Measurements from ENCODE around the gene WNK2. TPM values are rescaled to one million over a fixed set of nuclear protein-coding genes. Genes with fewer than 3 reads are reported as not detected.

WNK2 gene
- total RNA-seq, 2 donors from 2014 or later = not detected

DNA sequence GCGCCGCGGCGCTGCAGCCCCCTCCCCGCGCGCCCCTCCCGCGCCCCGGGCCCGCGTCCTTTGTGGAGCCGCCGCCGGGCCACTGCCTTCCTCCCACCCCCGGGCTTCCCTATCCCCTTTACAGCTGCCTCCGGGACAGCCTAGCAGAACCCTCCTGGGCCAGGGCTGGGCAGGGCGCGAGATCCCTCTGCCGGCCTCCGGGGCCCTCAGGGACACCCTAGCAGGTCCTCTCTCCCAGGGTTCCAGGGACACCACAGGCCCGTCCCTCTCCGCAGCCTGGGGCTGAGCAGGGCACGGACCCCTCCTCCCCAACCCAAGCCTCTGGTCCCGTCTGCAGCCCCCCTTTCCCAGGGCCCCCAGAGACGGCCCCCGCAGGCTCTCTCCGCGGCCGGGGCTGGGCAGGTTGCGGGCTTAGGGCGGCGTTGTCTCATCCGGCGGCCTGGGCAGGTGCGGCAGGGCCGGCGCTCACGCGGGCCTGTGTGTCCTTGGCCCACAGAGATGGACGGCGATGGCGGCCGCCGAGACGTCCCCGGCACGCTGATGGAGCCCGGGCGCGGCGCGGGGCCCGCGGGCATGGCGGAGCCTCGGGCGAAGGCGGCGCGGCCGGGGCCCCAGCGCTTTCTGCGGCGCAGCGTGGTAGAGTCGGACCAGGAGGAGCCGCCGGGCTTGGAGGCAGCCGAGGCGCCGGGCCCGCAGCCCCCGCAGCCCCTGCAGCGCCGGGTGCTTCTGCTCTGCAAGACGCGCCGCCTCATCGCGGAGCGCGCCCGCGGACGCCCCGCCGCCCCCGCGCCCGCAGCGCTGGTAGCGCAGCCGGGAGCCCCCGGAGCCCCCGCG lies 710 bp downstream of the WNK2 start:
- H3K9me3 ChIP-seq (ENCODE audit: control insufficient read depth, low read length, poor library complexity, severe bottlenecking) = peaks cover 3% of the 10 kb centered on the region
- ATAC-seq (peak; percentile 40), DNase-seq (no peak)
- H3K36me3 Mint-ChIP-seq (ENCODE audit: low read depth) = peaks cover 6% of the 10 kb centered on the region
- peaks cover 5% of the 10 kb centered on the region for H3K4me1 Mint-ChIP-seq
- H3K27me3 Mint-ChIP-seq = peaks cover 57% of the 10 kb centered on the region
- H3K27ac Mint-ChIP-seq = no peak overlapping the region
- H3K4me3 Mint-ChIP-seq = peak overlapping the region; percentile 82

DNA sequence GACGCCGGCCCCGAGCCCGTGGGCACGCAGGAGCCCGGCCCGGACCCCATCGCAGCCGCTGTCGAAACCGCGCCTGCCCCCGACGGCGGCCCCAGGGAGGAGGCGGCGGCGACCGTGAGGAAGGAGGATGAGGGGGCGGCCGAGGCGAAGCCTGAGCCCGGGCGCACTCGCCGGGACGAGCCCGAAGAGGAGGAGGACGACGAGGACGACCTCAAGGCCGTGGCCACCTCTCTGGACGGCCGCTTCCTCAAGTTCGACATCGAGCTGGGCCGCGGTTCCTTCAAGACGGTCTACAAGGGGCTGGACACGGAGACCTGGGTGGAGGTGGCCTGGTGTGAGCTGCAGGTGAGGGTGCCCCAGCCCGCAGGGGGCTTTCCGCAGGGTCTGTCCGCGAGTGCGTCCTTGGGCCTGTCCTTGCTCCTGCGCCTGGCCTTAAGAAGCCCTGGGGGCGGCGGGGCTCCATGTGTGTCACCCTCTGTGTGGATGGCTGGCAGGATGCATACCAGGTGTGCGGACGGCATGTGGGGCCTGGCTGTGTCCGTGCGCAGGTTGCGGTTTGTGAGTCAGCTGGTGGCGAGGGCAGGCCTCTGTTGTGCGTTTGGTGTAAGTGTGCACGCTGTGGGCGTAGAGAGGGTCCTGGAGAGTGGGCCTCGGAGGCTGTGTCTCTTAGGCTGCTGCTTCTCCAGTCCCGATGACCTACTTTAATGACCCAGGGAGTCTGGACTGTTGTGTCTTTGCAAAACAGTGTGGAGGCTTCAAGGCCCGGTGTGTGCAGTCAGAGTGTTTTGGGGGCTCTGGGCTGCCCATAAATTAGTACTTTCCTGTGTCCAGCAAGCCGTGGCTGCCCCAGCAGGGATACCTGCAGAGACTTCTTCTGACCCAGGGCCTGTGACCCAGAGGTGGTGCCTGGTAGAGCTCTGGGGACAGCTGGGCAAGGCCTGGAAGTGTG lies 1.6 kb downstream of the WNK2 start:
- DNase-seq = no peak
- Mint-ChIP-seq H3K27me3 (peaks cover 50% of the 10 kb centered on the region), H3K4me1 (peaks cover 5% of the 10 kb centered on the region), H3K4me3 (peak overlapping the region; percentile 59), H3K27ac (no peak overlapping the region), H3K36me3 (ENCODE audit: low read depth) (peaks cover 5% of the 10 kb centered on the region)
- H3K9me3 ChIP-seq (ENCODE audit: control insufficient read depth, low read length, poor library complexity, severe bottlenecking) = peaks cover 3% of the 10 kb centered on the region
- no peak for ATAC-seq

DNA sequence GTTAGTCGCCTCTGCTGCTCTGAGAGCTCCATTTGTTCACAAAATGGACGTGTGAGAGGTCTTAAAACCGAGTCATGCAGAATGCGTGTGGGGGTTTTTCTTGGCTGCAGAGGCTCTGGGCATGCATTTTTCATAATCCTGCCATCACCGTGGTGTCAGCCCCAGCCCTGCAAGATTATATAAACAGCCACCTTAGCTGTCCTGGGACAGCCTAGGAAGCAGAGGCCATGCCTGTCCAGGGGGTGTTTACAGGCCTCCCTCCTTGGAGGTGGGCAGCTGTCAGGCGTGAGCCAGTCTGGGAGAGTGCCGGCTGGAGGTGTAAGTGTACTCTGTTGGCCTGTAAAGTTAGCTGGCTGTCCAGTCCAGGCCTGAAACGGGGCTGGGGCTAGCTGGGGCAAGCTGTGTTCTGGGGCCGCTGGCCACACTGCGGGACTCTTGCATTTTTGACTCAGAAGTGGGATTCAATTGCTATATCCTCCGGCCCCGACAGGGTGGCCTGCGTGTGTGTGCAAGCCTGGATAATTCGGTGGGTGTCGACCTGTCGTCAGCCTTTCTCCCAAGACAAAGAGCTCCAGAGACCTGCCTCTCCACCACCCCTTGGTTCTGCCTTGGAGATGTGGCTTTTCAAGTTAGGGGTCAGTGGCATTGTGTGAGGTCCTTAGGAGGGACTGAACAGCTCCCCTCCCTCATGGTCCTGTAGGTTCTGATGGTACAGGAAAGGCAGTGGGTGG lies 2.4 kb downstream of the WNK2 start:
- Mint-ChIP-seq H3K4me1 (peaks cover 5% of the 10 kb centered on the region), H3K27ac (no peak overlapping the region), H3K36me3 (ENCODE audit: low read depth) (no peaks in the 10 kb centered on the region), H3K4me3 (no peak overlapping the region), H3K27me3 (peaks cover 42% of the 10 kb centered on the region)
- ATAC-seq (no peak), DNase-seq (no peak)
- H3K9me3 ChIP-seq (ENCODE audit: control insufficient read depth, low read length, poor library complexity, severe bottlenecking) = peaks cover 3% of the 10 kb centered on the region

DNA sequence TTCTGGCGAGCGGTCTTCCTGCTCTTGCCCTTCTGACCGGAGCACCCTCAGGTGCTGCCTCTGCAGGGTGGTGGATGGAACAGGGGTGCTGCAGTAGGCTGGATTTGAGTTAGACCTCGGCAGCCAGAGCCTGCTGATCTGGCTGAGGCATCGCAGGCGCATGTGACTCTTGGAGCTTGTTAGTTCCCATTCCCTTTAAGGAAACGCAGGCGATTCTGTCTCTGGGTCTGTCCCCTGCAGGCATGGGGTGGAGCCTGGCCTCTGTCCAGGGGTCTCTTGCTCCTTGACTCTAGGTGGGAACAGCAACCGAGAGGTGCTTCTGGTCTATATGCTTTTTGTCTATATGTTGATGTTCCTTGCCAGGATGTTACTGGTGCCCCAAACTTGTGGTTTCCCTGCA lies 3.1 kb downstream of the WNK2 start:
- Mint-ChIP-seq H3K36me3 (ENCODE audit: low read depth) (no peaks in the 10 kb centered on the region), H3K4me3 (no peak overlapping the region), H3K27me3 (peaks cover 37% of the 10 kb centered on the region), H3K27ac (no peak overlapping the region), H3K4me1 (peaks cover 5% of the 10 kb centered on the region)
- H3K9me3 ChIP-seq (ENCODE audit: control insufficient read depth, low read length, poor library complexity, severe bottlenecking) = peaks cover 3% of the 10 kb centered on the region
- DNase-seq (no peak), ATAC-seq (no peak)

DNA sequence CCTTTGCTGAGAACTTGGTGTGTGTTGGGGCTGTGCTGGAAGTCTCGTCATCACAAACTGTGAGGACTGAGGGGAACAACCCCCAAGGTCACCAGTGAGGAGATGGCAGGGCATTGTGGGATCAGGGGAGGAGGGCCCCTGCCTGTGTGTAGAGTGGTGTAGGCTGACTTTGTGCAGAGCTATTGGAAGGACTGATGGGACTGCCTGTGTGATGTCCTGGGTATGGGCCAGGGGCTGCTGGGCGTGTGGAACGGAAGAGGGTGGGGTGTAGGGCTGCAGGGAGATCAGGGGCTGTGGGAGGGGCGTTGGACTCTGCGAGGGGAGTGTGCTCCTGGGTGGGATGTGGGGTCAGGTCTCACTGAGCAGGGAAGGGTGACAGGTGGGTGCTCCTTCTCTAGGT lies 3.6 kb downstream of the WNK2 start:
- peaks cover 3% of the 10 kb centered on the region for H3K9me3 ChIP-seq (ENCODE audit: control insufficient read depth, low read length, poor library complexity, severe bottlenecking)
- no peak for ATAC-seq
- Mint-ChIP-seq H3K4me1 (peaks cover 5% of the 10 kb centered on the region), H3K36me3 (ENCODE audit: low read depth) (no peaks in the 10 kb centered on the region), H3K27me3 (peaks cover 34% of the 10 kb centered on the region), H3K27ac (no peak overlapping the region), H3K4me3 (no peak overlapping the region)
- DNase-seq = no peak

DNA sequence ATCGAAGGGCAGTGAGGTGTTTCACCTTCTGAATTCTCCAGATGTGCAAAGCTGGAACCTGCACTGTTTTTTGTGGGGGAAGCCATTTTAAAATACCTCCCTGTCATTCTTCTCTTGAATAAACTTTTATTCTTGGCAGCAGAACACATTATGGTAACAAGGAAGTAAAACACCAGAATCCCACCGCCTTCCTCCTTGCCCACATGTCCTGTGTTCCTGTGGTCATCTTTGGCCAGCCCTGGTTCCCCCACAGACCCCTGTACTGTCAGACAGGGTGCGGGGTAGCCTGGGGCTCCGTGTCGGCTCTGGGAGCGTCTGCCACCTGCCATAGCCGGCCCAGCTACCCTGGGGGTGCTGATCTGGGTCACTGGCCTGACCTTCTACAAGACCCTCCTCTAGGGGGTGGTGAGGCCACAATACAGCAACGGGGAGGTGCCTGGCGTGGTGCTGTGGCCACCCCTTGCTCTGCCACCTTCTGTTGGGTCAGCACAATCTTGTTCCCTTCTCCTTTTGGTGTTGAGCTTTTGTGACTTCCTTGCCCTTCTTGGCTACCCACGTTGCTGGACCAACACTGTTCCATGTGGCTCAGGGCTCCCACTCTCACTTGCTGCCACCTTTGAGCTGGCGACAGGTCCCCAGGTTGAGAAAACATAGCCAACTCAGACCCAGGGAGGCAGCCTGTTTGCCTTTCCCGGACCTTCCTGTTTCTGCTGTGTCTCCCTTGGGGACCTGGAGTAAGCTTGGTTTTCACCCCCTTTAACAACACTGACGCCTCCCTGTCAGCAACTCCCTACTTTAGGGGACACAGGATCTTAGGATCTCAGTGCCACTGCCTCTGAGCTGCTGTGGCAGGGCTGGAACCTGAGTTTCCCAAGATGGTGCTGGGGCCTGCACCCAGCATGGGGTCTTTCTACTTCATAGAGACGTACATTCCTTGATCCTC lies 4.8 kb downstream of the WNK2 start:
- Mint-ChIP-seq H3K36me3 (ENCODE audit: low read depth) (no peaks in the 10 kb centered on the region), H3K4me3 (no peak overlapping the region), H3K27ac (no peak overlapping the region), H3K27me3 (peaks cover 23% of the 10 kb centered on the region), H3K4me1 (peaks cover 2% of the 10 kb centered on the region)
- H3K9me3 ChIP-seq (ENCODE audit: control insufficient read depth, low read length, poor library complexity, severe bottlenecking) = peaks cover 3% of the 10 kb centered on the region
- DNase-seq (no peak), ATAC-seq (no peak)

DNA sequence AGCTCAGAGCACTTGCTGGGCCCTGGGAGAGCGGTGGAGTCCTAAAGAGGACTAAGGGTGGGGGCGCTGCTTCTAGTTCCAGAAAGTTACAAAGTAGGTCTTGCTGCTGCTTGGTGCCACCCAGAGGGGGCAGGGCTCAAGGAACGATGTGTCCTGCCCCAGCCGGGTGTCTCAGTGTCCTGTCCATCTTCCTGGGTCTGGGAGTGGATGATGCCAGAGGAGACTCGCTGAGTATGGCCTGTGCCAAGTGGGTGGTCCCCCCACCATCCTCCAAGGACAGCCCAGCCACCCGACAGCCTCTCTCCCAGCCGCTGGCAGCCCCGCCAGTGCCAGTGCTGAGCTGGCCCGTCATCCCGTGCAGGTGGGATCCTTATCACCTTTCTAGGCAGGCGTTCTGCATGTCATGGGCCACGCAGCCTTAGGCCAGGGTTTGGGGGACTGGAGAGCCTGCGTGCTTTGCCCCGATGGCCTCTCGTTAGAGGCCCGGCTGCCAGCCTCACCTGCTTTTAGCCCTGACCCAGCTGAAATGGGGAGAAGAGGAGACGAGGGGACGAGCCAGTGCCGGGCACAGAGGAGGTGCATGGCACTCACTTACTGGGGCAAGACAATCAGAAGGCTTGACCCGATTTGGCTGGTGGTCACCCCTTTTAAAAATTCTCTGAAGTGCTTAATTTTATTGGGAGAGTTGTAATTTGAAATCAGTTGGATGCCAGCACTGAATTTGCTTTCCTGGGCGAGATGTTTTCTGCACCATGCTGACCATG lies 5.6 kb downstream of the WNK2 start:
- Mint-ChIP-seq H3K4me1 (no peaks in the 10 kb centered on the region), H3K36me3 (ENCODE audit: low read depth) (no peaks in the 10 kb centered on the region), H3K4me3 (no peak overlapping the region), H3K27ac (no peak overlapping the region), H3K27me3 (peaks cover 23% of the 10 kb centered on the region)
- DNase-seq (no peak), ATAC-seq (no peak)
- peaks cover 3% of the 10 kb centered on the region for H3K9me3 ChIP-seq (ENCODE audit: control insufficient read depth, low read length, poor library complexity, severe bottlenecking)

DNA sequence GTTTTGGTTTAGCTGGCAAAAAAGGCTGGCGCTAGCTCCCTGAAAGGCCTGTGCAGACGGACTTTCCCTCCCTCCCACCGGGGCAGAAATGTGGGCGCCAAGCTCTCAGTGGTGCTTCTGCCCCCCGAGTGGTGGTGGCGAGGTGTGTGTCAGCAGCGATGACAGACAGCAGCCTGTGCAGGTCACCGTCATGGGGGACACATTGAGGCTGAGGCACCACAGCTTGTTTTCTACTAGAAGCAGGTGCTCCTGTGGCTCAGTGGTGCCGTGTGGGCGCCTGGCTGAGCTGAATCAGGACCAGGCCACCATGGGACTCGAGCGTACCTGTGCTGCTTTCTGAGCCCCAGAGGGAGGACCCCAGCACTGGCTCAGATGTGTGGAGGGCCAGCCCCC lies 6.2 kb downstream of the WNK2 start:
- peaks cover 3% of the 10 kb centered on the region for H3K9me3 ChIP-seq (ENCODE audit: control insufficient read depth, low read length, poor library complexity, severe bottlenecking)
- Mint-ChIP-seq H3K27ac (no peak overlapping the region), H3K27me3 (peaks cover 23% of the 10 kb centered on the region), H3K4me3 (no peak overlapping the region), H3K4me1 (no peaks in the 10 kb centered on the region), H3K36me3 (ENCODE audit: low read depth) (no peaks in the 10 kb centered on the region)
- ATAC-seq (no peak), DNase-seq (no peak)

DNA sequence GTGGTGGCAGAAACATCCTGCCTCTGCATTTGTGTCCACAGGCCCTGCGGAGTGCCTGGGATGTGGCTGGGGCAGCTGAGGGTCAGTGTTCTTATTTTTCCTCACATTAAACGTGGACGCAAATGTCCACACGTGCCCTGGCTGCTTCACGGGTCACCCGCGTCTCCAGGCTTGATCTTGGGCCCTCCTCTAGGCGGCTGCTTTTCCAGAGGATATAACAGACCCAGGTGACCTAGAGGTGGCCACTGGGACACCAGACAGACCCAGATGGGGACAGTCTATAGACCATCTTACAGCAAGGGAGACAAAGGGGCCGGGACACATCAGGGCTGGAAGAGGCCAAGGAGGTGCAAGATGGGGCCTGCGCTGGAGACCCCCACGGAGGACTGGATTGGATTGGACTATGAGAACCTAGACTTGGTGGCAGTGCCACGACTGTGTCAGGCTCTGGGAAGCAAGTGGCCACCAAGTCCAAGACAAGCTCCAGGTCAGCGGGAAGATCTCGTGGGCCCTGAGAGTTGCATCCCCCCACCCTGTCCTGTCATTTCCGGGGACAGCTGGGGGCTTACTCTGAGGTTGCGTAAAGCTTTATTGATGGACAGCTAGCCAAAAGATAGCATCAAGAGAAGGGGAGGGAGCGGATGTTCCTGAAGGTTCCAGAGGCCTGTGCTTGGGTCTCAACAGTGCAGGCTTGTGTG lies 6.9 kb downstream of the WNK2 start:
- H3K27me3 Mint-ChIP-seq = peaks cover 20% of the 10 kb centered on the region
- peak overlapping the region; percentile 24 for H3K27ac Mint-ChIP-seq
- H3K9me3 ChIP-seq (ENCODE audit: control insufficient read depth, low read length, poor library complexity, severe bottlenecking) = peaks cover 2% of the 10 kb centered on the region
- H3K36me3 Mint-ChIP-seq (ENCODE audit: low read depth) = no peaks in the 10 kb centered on the region
- no peak for DNase-seq
- ATAC-seq = no peak
- H3K4me1 Mint-ChIP-seq = no peaks in the 10 kb centered on the region
- H3K4me3 Mint-ChIP-seq = no peak overlapping the region

DNA sequence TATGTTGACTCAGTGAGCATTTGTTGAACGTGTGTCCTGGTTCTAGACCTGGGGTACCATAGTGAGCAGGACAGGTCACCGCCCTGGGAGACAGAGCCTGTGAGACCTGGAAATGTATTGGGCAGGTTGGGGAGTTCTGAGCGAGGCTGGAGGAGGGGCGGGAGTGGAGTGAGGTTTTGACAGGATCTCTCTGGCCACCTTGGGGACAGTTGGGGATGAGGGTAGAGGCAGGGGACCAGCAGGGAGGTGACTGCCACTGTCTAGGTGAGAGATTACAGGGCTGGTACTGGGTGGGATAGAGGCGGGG lies 7.4 kb downstream of the WNK2 start:
- Mint-ChIP-seq H3K4me3 (no peak overlapping the region), H3K36me3 (ENCODE audit: low read depth) (no peaks in the 10 kb centered on the region), H3K27ac (peak overlapping the region; percentile 24), H3K4me1 (no peaks in the 10 kb centered on the region), H3K27me3 (peaks cover 15% of the 10 kb centered on the region)
- ATAC-seq (no peak), DNase-seq (no peak)
- no peaks in the 10 kb centered on the region for H3K9me3 ChIP-seq (ENCODE audit: control insufficient read depth, low read length, poor library complexity, severe bottlenecking)

DNA sequence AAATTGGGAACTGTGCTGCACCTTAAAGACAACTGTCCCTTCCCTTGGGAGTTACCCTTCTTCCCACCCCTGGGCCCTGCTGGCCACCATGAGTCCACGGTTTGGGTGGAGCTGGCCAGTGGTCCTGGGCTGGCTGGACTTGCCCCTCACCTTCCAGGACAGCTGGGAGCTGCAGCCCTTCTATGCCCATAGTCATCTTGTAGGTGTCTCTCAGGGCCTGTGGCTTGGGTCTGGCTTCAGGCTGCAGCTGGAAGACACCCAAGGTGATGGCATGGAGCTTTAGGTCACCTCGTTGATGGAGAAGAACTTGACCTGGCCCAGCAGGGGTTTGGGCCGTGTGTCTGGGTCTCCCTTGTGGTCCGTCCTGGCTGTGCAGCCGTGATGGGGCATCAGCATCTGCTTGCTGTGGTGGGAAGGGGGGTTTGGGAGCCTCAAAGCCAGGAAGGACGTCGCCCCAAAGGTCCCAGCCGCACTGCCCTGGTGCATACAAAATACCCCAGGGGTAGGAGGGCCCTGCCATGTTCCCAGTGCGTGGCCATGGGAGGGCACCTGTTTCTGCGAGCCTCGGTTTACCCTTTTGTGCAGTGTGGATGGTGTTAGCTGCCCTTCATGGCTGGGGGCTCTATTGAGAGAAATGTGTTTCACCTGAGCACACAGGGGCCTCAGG lies 8.9 kb downstream of the WNK2 start:
- H3K27me3 Mint-ChIP-seq = peaks cover 6% of the 10 kb centered on the region
- H3K27ac Mint-ChIP-seq = no peak overlapping the region
- ATAC-seq = no peak
- H3K4me3 Mint-ChIP-seq = no peak overlapping the region
- H3K36me3 Mint-ChIP-seq (ENCODE audit: low read depth) = no peaks in the 10 kb centered on the region
- no peak for DNase-seq
- H3K4me1 Mint-ChIP-seq = no peaks in the 10 kb centered on the region
- H3K9me3 ChIP-seq (ENCODE audit: control insufficient read depth, low read length, poor library complexity, severe bottlenecking) = no peaks in the 10 kb centered on the region
